DND-41 (cell line): ENCODE results near the gene NAA35.

ENCODE experiments used
- ATAC-seq: fragments of 200-7000 bp; cut with Tn5 transposase; 3 replicates; pipeline ENCODE4 v1.9.1; 2021; ENCODE audit warnings: low read depth; ENCODE audit not compliant: insufficient read depth
- DNase-seq: peaks from one replicate; pipeline ENCODE4 v3.0.0-alpha.2; 2020
- H2AFZ ChIP-seq: 2 replicates; pipeline ENCODE4 v1.6.0; 2012; ENCODE audit warnings: low read depth, low read length
- H3K27ac ChIP-seq: 2 replicates; pipeline ENCODE4 v1.5.1; 2012; ENCODE audit warnings: low read length, inconsistent platforms
- H3K27me3 ChIP-seq: fragments of 200-600 bp; sonication (generic); 2 replicates; pipeline ENCODE4 v1.6.0; 2012; ENCODE audit warnings: low read length, mild to moderate bottlenecking, inconsistent platforms; ENCODE audit not compliant: insufficient read depth, poor library complexity
- H3K36me3 ChIP-seq: 2 replicates; pipeline ENCODE4 v1.5.1; 2012; ENCODE audit warnings: low read length, inconsistent platforms; ENCODE audit not compliant: insufficient read depth
- H3K4me1 ChIP-seq: 2 replicates; pipeline ENCODE4 v1.5.1; 2012; ENCODE audit warnings: mild to moderate bottlenecking, low read length; ENCODE audit not compliant: insufficient read depth
- H3K4me2 ChIP-seq: 2 replicates; pipeline ENCODE4 v1.6.0; 2012; ENCODE audit warnings: mild to moderate bottlenecking, moderate library complexity, low read length, inconsistent platforms; ENCODE audit not compliant: insufficient read depth
- H3K4me3 ChIP-seq, 2 experiments: fragments of 200-600 bp in 1 of 2; shearing (Covaris generic) in 1 of 2; 2 replicates each; pipeline ENCODE4 v1.5.1; 2012 to 2016; ENCODE audit warnings: inconsistent platforms in 2 of 2, low read length in 2 of 2, mild to moderate bottlenecking in 2 of 2, low read depth in 1 of 2, moderate library complexity in 1 of 2
- H3K79me2 ChIP-seq: 2 replicates; pipeline ENCODE4 v1.6.0; 2012; ENCODE audit warnings: low read length, inconsistent platforms; ENCODE audit not compliant: insufficient read depth
- H3K9ac ChIP-seq: 2 replicates; pipeline ENCODE4 v1.6.0; 2012; ENCODE audit warnings: low read depth, mild to moderate bottlenecking, inconsistent platforms, low read length, moderate library complexity
- H3K9me3 ChIP-seq: 2 replicates; pipeline ENCODE4 v1.5.1; 2012; ENCODE audit warnings: low read length, moderate library complexity, mild to moderate bottlenecking, inconsistent platforms; ENCODE audit not compliant: insufficient read depth, severe bottlenecking
- H4K20me1 ChIP-seq: 2 replicates; pipeline ENCODE4 v1.6.0; 2012; ENCODE audit warnings: low read length; ENCODE audit not compliant: insufficient read depth
- EZH2 ChIP-seq: IDR thresholded peaks from 3 replicates; pipeline ENCODE4 v1.6.1; 2012; ENCODE audit warnings: borderline replicate concordance, low read depth, mild to moderate bottlenecking, moderate library complexity, low read length, inconsistent platforms; ENCODE audit not compliant: severe bottlenecking
- TF ChIP-seq, protein P1 (sequence below): IDR thresholded peaks from 2 replicates; pipeline ENCODE4 v1.5.1; 2012; ENCODE audit warnings: borderline replicate concordance, low read length, moderate library complexity, mild to moderate bottlenecking; ENCODE audit not compliant: poor library complexity, severe bottlenecking; ENCODE audit errors: extremely low read depth

NAA35 gene

DNA sequence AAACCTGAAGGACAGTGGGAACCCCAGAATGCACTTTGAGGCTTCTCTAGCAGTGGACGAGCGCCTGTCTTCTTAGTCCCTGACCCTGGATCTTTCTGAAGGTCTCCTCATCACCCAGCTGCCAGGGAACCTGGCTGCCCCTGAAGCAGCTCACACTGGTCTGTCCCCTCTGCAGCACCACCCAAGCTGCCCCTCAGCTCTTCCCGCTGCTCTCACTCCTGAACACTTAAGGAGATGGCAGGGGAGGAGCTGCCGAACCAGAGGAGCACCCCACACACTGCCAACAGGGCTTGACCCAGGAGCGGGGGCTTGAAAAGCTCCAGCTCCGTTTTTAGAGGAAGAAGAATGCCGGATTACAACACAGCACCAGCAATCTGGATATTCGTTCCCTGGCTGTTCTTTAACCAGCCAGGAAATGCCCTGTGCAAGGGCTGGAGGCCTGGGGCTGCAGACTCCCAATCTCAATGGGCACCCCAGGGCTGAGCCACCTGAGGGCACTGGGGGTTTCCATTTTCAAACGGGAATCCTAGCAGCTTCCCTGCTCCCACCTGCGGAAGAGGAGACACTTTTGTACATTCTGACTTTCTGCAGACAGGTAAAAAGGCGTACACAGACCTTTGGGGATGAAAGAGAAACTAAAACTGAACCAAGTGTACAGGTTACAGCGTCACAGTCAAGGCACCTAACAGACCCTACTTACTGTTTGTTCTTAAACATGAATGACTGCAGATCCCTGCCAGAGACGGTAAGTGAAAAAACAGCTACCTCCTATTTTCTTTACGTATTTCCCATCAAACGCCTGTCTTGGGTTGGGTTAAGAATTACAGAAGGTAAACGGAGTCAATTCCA lies 122.1 kb downstream of the NAA35 start:
- no peak overlapping the region for H3K4me2 ChIP-seq
- ATAC-seq, result no peak
- H4K20me1 ChIP-seq, result no peaks in the 10 kb centered on the region
- H3K4me1 ChIP-seq, result no peaks in the 10 kb centered on the region
- no peak overlapping the region for H3K4me3 ChIP-seq
- no peak for DNase-seq
- H3K27ac ChIP-seq, result no peak overlapping the region
- H2AFZ ChIP-seq, result no peak overlapping the region
- no peaks in the 10 kb centered on the region for H3K36me3 ChIP-seq
- no peak overlapping the region for H3K9ac ChIP-seq
- no peak for TF ChIP-seq EZH2
- TF ChIP-seq, protein P1, sequence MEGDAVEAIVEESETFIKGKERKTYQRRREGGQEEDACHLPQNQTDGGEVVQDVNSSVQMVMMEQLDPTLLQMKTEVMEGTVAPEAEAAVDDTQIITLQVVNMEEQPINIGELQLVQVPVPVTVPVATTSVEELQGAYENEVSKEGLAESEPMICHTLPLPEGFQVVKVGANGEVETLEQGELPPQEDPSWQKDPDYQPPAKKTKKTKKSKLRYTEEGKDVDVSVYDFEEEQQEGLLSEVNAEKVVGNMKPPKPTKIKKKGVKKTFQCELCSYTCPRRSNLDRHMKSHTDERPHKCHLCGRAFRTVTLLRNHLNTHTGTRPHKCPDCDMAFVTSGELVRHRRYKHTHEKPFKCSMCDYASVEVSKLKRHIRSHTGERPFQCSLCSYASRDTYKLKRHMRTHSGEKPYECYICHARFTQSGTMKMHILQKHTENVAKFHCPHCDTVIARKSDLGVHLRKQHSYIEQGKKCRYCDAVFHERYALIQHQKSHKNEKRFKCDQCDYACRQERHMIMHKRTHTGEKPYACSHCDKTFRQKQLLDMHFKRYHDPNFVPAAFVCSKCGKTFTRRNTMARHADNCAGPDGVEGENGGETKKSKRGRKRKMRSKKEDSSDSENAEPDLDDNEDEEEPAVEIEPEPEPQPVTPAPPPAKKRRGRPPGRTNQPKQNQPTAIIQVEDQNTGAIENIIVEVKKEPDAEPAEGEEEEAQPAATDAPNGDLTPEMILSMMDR, result no peak
- H3K27me3 ChIP-seq, result peaks cover 12% of the 10 kb centered on the region
- H3K9me3 ChIP-seq, result no peaks in the 10 kb centered on the region
- no peaks in the 10 kb centered on the region for H3K79me2 ChIP-seq

DNA sequence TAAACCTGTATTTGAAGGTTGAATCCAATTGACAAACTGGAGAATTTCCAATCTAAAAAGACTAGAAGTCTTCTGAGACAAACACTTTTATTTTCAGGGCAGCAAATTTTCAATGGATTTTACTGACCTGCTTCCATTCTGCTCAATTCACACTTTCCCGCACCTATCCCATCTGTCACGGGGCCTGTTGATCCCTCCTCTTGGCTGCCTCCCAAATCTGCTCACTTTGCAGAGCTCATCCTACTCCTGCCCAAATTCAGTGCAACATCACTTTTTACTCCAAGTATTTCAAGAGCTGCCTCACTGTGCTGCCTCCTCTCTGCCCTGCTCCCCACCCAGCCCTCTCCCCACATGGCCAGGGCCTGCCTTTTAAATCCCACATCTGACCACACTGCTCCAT lies 123.3 kb downstream of the NAA35 start:
- ATAC-seq, result no peak
- no peak overlapping the region for H3K4me2 ChIP-seq
- no peak overlapping the region for H3K9ac ChIP-seq
- H4K20me1 ChIP-seq, result no peaks in the 10 kb centered on the region
- no peaks in the 10 kb centered on the region for H3K9me3 ChIP-seq
- no peak for DNase-seq
- TF ChIP-seq EZH2, result no peak
- TF ChIP-seq, protein P1, result no peak
- H3K36me3 ChIP-seq, result no peaks in the 10 kb centered on the region
- no peak overlapping the region for H3K4me3 ChIP-seq
- H3K27ac ChIP-seq, result no peak overlapping the region
- no peak overlapping the region for H2AFZ ChIP-seq
- H3K27me3 ChIP-seq, result peaks cover 12% of the 10 kb centered on the region
- no peaks in the 10 kb centered on the region for H3K4me1 ChIP-seq
- no peaks in the 10 kb centered on the region for H3K79me2 ChIP-seq

DNA sequence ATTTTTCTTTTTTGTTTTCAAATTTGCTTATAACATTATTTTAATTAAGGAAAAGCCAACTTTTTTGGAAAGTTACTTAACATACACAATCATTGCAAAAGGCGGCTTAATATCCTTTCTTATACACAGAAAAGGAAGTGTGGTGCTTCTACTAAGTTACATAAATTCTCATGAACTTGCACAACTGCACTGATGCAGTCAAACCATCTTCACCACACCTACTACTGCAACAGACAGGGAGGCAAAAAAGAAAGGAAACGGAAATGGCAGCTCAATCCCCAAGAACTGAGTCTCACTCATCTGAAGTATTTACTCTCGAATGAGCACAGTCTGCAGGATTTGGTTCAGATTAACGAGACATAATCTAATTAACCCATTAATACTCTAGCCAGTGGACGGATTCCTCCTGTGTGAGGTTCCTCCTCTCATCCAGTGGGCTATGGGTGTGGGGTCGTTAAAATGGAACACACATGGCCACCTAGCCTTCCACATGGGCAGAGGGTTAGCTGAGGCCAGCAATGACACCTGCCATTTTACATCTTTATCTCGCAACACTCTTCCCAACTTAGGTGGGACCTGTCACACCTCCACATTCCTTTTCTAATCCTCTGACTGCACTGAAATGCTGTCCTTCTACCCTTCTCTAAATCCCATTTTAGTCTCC lies 128.4 kb downstream of the NAA35 start:
- no peak overlapping the region for H3K9ac ChIP-seq
- no peaks in the 10 kb centered on the region for H3K36me3 ChIP-seq
- no peaks in the 10 kb centered on the region for H3K79me2 ChIP-seq
- H3K9me3 ChIP-seq, result no peaks in the 10 kb centered on the region
- no peak overlapping the region for H3K4me3 ChIP-seq
- TF ChIP-seq, protein P1, result no peak
- no peak for TF ChIP-seq EZH2
- H3K4me2 ChIP-seq, result no peak overlapping the region
- no peak for ATAC-seq
- H3K27ac ChIP-seq, result no peak overlapping the region
- no peak overlapping the region for H2AFZ ChIP-seq
- no peaks in the 10 kb centered on the region for H4K20me1 ChIP-seq
- H3K4me1 ChIP-seq, result no peaks in the 10 kb centered on the region
- no peak for DNase-seq
- no peaks in the 10 kb centered on the region for H3K27me3 ChIP-seq
